Smooth muscle cell (in vitro differentiated cells): ENCODE data around the gene SPOCK1. TPM values are rescaled to one million over a fixed set of nuclear protein-coding genes. Genes with fewer than 3 reads are reported as not detected.

Experiments
- DNase-seq: peaks from one replicate; lab custom pipeline; 2025; ENCODE audit not compliant: unreplicated experiment; lab: John Stamatoyannopoulos, UW
- H2AFZ ChIP-seq: fragments of 200-600 bp; sonication (generic); 2 replicates; pipeline ENCODE4 v1.6.0; 2016; ENCODE audit warnings: antibody characterized with exemption, low read depth, mild to moderate bottlenecking
- H3F3A ChIP-seq: fragments of 200-600 bp; sonication (generic); 2 replicates; pipeline ENCODE4 v1.6.0; 2017; ENCODE audit warnings: antibody characterized with exemption, low read depth
- H3K27ac ChIP-seq: fragments of 200-600 bp; sonication (generic); 2 replicates; pipeline ENCODE4 v1.5.1; 2016; ENCODE audit warnings: low read depth, mild to moderate bottlenecking
- H3K27me3 ChIP-seq: fragments of 200-600 bp; sonication (generic); 2 replicates; pipeline ENCODE4 v1.6.1; 2016; ENCODE audit warnings: low read depth, mild to moderate bottlenecking
- H3K36me3 ChIP-seq: fragments of 200-600 bp; sonication (generic); 2 replicates; pipeline ENCODE4 v1.5.1; 2016; ENCODE audit warnings: low read depth
- H3K4me1 ChIP-seq: fragments of 200-600 bp; sonication (generic); 2 replicates; pipeline ENCODE4 v1.5.1; 2016; ENCODE audit warnings: low read depth
- H3K4me2 ChIP-seq: fragments of 200-600 bp; sonication (generic); 2 replicates; pipeline ENCODE4 v1.6.0; 2016; ENCODE audit warnings: mild to moderate bottlenecking
- H3K4me3 ChIP-seq: fragments of 200-600 bp; sonication (generic); 2 replicates; pipeline ENCODE4 v1.5.1; 2016; ENCODE audit warnings: mild to moderate bottlenecking
- H3K79me2 ChIP-seq: fragments of 200-600 bp; sonication (generic); 2 replicates; pipeline ENCODE4 v1.6.0; 2016; ENCODE audit warnings: low read depth, mild to moderate bottlenecking
- H3K9ac ChIP-seq: fragments of 200-600 bp; sonication (generic); 2 replicates; pipeline ENCODE4 v1.6.0; 2016; ENCODE audit warnings: low read depth
- H3K9me3 ChIP-seq: fragments of 200-600 bp; sonication (generic); replicated peaks from 2 replicates; pipeline ENCODE4 v1.5.1; 2016; ENCODE audit warnings: low read depth
- H4K20me1 ChIP-seq: fragments of 200-600 bp; sonication (generic); 2 replicates; pipeline ENCODE4 v1.6.0; 2016; ENCODE audit warnings: low read depth
- CTCF ChIP-seq: fragments of 200-600 bp; sonication (generic); IDR thresholded peaks from 2 replicates; pipeline ENCODE4 v1.5.1; 2017; ENCODE audit warnings: borderline replicate concordance, mild to moderate bottlenecking, antibody characterized with exemption; ENCODE audit not compliant: insufficient read depth, poor library complexity, severe bottlenecking
- WGBS: methylation state at CpG from one replicate; pipeline ENCODE4 v1.1.7; 2016; ENCODE audit warnings: low lambda C conversion rate; 5-methylcytosine and 5-hydroxymethylcytosine counted together
- polyA plus RNA-seq: library from polyadenylated mRNA; unstranded; fragments of >200 nt; fragmentation: Nextera tagmentation; extraction: Ambion mirVana; gene quantifications from 2 replicates; pipeline ENCODE4 v1.2.1, GENCODE V29; 2016
- total RNA-seq: library from RNA; depleted of rRNA; stranded (reverse); fragments of >200 nt; gene quantifications from 2 replicates; pipeline ENCODE4 v1.2.3, GENCODE V29; 2014

The SPOCK1 gene
- total and polyA plus RNA-seq, 2 experiments from 2014 or later = 56.2 to 80.0 TPM

GRCh38 chr5:137389042-137389441 is 110.1 kb downstream of the SPOCK1 start:
- Histone ChIP-seq H4K20me1 (no peaks in the 10 kb centered on the region), H3K79me2 (no peaks in the 10 kb centered on the region), H3F3A (no peaks in the 10 kb centered on the region), H2AFZ (no peak overlapping the region), H3K27ac (no peak overlapping the region), H3K9ac (no peak overlapping the region), H3K27me3 (peaks cover 10% of the 10 kb centered on the region), H3K9me3 (no peaks in the 10 kb centered on the region), H3K36me3 (no peaks in the 10 kb centered on the region), H3K4me3 (no peak overlapping the region), H3K4me1 (no peaks in the 10 kb centered on the region), H3K4me2 (no peak overlapping the region)
- no peak for DNase-seq
- 67% methylated on average over 1 of the region's 1 CpG for WGBS
- no peak for TF ChIP-seq CTCF

DNA sequence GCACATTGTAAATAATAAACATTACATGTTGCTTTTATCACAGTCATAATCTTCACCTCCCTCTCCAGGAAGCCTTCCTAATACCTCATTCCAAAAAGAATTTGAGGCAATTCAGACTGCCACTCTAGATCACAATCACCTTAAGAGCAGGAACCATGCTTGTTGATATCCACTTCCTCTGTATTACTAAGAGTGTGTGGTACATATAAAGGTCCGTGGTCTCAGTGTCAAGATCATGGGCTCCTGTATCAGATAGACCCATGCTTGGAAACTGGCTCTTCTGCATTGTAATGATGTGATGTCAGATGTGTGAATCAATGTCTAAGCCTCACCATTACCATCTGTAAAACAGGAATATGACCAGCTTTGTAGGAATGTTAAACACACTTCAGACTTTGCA is 114.1 kb downstream of the SPOCK1 start:
- no peak for DNase-seq
- Histone ChIP-seq H3K79me2 (no peaks in the 10 kb centered on the region), H4K20me1 (no peaks in the 10 kb centered on the region), H3K4me3 (no peak overlapping the region), H3K9me3 (peaks cover 4% of the 10 kb centered on the region), H3K9ac (no peak overlapping the region), H3K27me3 (peaks cover 10% of the 10 kb centered on the region), H2AFZ (no peak overlapping the region), H3K4me2 (no peak overlapping the region), H3K36me3 (no peaks in the 10 kb centered on the region), H3K4me1 (no peaks in the 10 kb centered on the region), H3F3A (no peaks in the 10 kb centered on the region), H3K27ac (no peak overlapping the region)
- no peak for TF ChIP-seq CTCF
- 85% methylated on average over 1 of the region's 1 CpG for WGBS

GRCh38 chr5:137383909-137384308 is 115.2 kb downstream of the SPOCK1 start:
- DNase-seq = no peak
- H4K20me1 ChIP-seq = no peaks in the 10 kb centered on the region
- no peak overlapping the region for H3K9ac ChIP-seq
- H2AFZ ChIP-seq = no peak overlapping the region
- H3K36me3 ChIP-seq = no peaks in the 10 kb centered on the region
- H3F3A ChIP-seq = no peaks in the 10 kb centered on the region
- TF ChIP-seq CTCF = no peak
- H3K79me2 ChIP-seq = no peaks in the 10 kb centered on the region
- no peaks in the 10 kb centered on the region for H3K4me1 ChIP-seq
- no peak overlapping the region for H3K4me2 ChIP-seq
- 95% methylated on average over 1 of the region's 1 CpG for WGBS
- peaks cover 4% of the 10 kb centered on the region for H3K9me3 ChIP-seq
- no peak overlapping the region for H3K27ac ChIP-seq
- H3K27me3 ChIP-seq = peaks cover 5% of the 10 kb centered on the region
- H3K4me3 ChIP-seq = no peak overlapping the region

GRCh38 chr5:137381555-137381954 is 117.6 kb downstream of the SPOCK1 start:
- 88% methylated on average over 1 of the region's 1 CpG for WGBS
- H3F3A ChIP-seq = no peaks in the 10 kb centered on the region
- H3K36me3 ChIP-seq = no peaks in the 10 kb centered on the region
- peaks cover 4% of the 10 kb centered on the region for H3K9me3 ChIP-seq
- no peaks in the 10 kb centered on the region for H3K79me2 ChIP-seq
- no peaks in the 10 kb centered on the region for H3K27me3 ChIP-seq
- H3K4me3 ChIP-seq = no peak overlapping the region
- no peaks in the 10 kb centered on the region for H4K20me1 ChIP-seq
- H3K4me1 ChIP-seq = no peaks in the 10 kb centered on the region
- TF ChIP-seq CTCF = no peak
- H3K4me2 ChIP-seq = no peak overlapping the region
- H3K27ac ChIP-seq = no peak overlapping the region
- H2AFZ ChIP-seq = no peak overlapping the region
- no peak for DNase-seq
- H3K9ac ChIP-seq = no peak overlapping the region
